ENCODE results near the gene GCLC. TPM values are rescaled to one million over a fixed set of nuclear protein-coding genes. Genes with fewer than 3 reads are reported as not detected.

The GCLC gene
- total and polyA plus RNA-seq, 9 of the 15 experiments (the other 6 are each of a cell fraction or from before 2014, with no cell fraction given): 3.9 to 20.0 (median 9.4) TPM

DNA sequence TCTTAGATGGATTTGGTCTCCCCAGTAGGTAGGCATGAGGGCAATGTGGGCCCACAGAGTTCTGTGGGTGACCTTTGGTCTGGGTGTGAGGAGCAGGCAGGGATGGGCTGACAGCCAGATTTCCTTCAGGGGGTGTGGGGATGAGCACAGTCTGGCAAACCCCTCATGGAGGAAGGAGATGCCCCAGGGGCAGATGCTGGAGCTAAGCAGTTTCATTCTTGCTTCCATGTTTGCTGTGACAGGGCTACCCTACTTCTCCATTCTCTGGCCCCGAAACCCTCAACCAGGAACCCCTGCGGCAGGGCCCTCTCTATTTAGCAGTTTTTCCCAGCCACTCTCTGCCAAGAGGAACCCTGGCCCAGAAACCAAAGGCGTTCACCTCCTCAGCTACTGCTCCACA is 40.4 kb downstream of the GCLC start:
- Histone ChIP-seq H4K20me1 (replicated peaks; ENCODE audit: control insufficient read depth, insufficient read depth, low read length) (no peaks in the 10 kb centered on the region), H3K4me3 (no peak overlapping the region), H3K4me1 (replicated peaks in 1 of 2; ENCODE audit: control insufficient read depth in 2 of 2, insufficient read depth in 2 of 2, low read length in 2 of 2) (no peaks in the 10 kb centered on the region), H3K9me3 (replicated peaks; ENCODE audit: control insufficient read depth, insufficient read depth, low read depth, low read length) (no peaks in the 10 kb centered on the region), H3K9ac (ENCODE audit: insufficient read depth in 1 of 2, low read depth in 2 of 2, low read length in 2 of 2) (no peak overlapping the region), H3K4me2 (ENCODE audit: insufficient read depth, low read length) (no peak overlapping the region), H3K27ac (ENCODE audit: extremely low read depth, low read depth, low read length) (no peak overlapping the region), H3K9me1 (ENCODE audit: control insufficient read depth, insufficient read depth, low read length) (no peaks in the 10 kb centered on the region), H2AFZ (ENCODE audit: low read depth, low read length) (no peak overlapping the region), H3K79me2 (ENCODE audit: control insufficient read depth, insufficient read depth, low read length) (no peaks in the 10 kb centered on the region), H3K36me3 (ENCODE audit: control insufficient read depth, insufficient read depth, low read length) (peaks cover 7% of the 10 kb centered on the region; the same call in 1 of the 3 replicates), H3K27me3 (ENCODE audit: control insufficient read depth in 2 of 2, insufficient read depth in 2 of 2, low read length in 2 of 2) (no peaks in the 10 kb centered on the region)
- ChIA-PET CTCF (ENCODE audit: low intra/inter-chr PET ratio) (no interaction called here), POLR2A (interaction anchor here (0.7 kb wide), 2 partner anchors 197 to 495 kb away, joined by 3 read pairs; no protein-coding TSS in a partner anchor)
- DNase-seq (ENCODE audit: extremely low read depth in 1 of 4, low spot score in 3 of 4) (no peak), ATAC-seq (no peak), FAIRE-seq (no peak)
- WGBS (ENCODE audit: insufficient coverage, low coverage, missing lambda C conversion rate): 81% methylated on average over 3 of the region's 3 CpGs
- in situ Hi-C loops (cut with MboI) (no loop called here), intact Hi-C loops (cut with micrococcal nuclease) (no loop called here)
- no TSS peak for BruUV-seq (replicated peaks)
- TF ChIP-seq ZNF699 (CRISPR knock-in tag; IDR thresholded peaks at IDR 0.05; ENCODE audit: insufficient replicate concordance) (no peak), ILK (tag; IDR thresholded peaks at IDR 0.05; ENCODE audit: borderline replicate concordance, low read depth) (no peak), NCOA6 (IDR thresholded peaks at IDR 0.05) (no peak), TARDBP (IDR thresholded peaks at IDR 0.05) (no peak), XRCC3 (IDR thresholded peaks at IDR 0.05) (no peak), MAFF (IDR thresholded peaks at IDR 0.05; ENCODE audit: low read length) (no peak), BHLHE40 (IDR thresholded peaks at IDR 0.05; ENCODE audit: low read length) (no peak), TCF7 (IDR thresholded peaks at IDR 0.05; ENCODE audit: borderline replicate concordance) (no peak), ELF2 (CRISPR knock-in tag; IDR thresholded peaks at IDR 0.05) (no peak), COPS2 (conservative IDR thresholded peaks at IDR 0.05) (no peak), ZFPM2 (CRISPR knock-in tag; IDR thresholded peaks at IDR 0.05) (no peak), STAT5B (CRISPR knock-in tag; IDR thresholded peaks at IDR 0.05) (no peak)
- TF ChIP-seq, protein P1, sequence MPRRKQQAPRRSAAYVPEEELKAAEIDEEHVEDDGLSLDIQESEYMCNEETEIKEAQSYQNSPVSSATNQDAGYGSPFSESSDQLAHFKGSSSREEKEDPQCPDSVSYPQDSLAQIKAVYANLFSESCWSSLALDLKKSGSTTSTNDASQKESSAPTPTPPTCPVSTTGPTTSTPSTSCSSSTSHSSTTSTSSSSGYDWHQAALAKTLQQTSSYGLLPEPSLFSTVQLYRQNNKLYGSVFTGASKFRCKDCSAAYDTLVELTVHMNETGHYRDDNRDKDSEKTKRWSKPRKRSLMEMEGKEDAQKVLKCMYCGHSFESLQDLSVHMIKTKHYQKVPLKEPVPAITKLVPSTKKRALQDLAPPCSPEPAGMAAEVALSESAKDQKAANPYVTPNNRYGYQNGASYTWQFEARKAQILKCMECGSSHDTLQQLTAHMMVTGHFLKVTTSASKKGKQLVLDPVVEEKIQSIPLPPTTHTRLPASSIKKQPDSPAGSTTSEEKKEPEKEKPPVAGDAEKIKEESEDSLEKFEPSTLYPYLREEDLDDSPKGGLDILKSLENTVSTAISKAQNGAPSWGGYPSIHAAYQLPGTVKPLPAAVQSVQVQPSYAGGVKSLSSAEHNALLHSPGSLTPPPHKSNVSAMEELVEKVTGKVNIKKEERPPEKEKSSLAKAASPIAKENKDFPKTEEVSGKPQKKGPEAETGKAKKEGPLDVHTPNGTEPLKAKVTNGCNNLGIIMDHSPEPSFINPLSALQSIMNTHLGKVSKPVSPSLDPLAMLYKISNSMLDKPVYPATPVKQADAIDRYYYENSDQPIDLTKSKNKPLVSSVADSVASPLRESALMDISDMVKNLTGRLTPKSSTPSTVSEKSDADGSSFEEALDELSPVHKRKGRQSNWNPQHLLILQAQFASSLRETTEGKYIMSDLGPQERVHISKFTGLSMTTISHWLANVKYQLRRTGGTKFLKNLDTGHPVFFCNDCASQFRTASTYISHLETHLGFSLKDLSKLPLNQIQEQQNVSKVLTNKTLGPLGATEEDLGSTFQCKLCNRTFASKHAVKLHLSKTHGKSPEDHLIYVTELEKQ (CRISPR knock-in tag; IDR thresholded peaks at IDR 0.05): no peak
- TF ChIP-seq, protein P2, sequence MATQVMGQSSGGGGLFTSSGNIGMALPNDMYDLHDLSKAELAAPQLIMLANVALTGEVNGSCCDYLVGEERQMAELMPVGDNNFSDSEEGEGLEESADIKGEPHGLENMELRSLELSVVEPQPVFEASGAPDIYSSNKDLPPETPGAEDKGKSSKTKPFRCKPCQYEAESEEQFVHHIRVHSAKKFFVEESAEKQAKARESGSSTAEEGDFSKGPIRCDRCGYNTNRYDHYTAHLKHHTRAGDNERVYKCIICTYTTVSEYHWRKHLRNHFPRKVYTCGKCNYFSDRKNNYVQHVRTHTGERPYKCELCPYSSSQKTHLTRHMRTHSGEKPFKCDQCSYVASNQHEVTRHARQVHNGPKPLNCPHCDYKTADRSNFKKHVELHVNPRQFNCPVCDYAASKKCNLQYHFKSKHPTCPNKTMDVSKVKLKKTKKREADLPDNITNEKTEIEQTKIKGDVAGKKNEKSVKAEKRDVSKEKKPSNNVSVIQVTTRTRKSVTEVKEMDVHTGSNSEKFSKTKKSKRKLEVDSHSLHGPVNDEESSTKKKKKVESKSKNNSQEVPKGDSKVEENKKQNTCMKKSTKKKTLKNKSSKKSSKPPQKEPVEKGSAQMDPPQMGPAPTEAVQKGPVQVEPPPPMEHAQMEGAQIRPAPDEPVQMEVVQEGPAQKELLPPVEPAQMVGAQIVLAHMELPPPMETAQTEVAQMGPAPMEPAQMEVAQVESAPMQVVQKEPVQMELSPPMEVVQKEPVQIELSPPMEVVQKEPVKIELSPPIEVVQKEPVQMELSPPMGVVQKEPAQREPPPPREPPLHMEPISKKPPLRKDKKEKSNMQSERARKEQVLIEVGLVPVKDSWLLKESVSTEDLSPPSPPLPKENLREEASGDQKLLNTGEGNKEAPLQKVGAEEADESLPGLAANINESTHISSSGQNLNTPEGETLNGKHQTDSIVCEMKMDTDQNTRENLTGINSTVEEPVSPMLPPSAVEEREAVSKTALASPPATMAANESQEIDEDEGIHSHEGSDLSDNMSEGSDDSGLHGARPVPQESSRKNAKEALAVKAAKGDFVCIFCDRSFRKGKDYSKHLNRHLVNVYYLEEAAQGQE (IDR thresholded peaks at IDR 0.05; ENCODE audit: borderline replicate concordance): no peak
- TF ChIP-seq, protein P2 (CRISPR knock-in tag; IDR thresholded peaks at IDR 0.05; ENCODE audit: low read depth): no peak

All from K562 (cell line).